Stimulated activated CD8-positive, alpha-beta memory T cell treated with anti-CD3 and anti-CD28 coated beads, Interleukin-7, amount 100 ng/mL, for 1 hour (primary cell): ENCODE results near the gene TAPT1.
"Not testable (repeated sequence)": the region's sequence is repeated elsewhere in the genome, so short reads cannot be mapped to it uniquely, and the experiment has no call there.

Experiments used
- DNase-seq, 2 donors: peaks; one replicate each; pipeline ENCODE4 v3.0.0-alpha.2; 2020; ENCODE audit warnings: low read depth in 2 of 2

The TAPT1 gene

GRCh38 chr4:16217300-16218051 lies 8.8 kb downstream of the TAPT1 start:
- no peak for DNase-seq

- no peak for DNase-seq
Measured at GRCh38 chr4:16213121-16213520, 13.2 kb downstream of the TAPT1 start.

DNA sequence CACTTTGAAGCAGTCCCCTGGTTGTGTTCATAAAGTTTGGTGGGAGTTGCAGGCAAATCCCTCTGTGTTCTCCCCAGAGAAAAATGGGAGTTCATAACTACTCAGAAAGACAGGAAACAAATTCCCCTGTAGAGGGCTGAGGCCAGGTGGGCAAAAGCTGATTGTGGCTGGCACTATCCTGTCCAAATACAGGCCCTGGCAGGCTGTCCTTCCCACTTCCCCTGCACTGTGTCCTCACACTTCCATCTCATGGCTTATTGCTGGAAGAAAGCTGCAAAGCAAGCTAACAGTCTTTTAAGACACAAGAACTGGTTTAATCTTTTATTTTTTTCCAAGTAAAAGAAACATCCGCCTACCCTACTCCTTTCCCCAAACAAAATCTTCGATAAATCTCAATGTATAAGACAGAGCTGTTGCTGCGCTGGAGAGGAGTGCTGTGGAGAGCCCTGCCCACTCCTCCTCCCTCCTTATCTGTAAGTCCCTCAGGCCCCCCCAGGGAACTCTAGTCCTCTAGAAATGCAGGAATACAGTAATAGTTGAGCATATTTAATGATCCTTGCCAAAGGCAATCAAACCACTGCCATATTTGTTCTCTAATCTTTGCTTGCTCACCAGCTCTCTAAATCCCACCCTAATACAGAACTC lies 14.0 kb downstream of the TAPT1 start:
- no peak for DNase-seq

DNA sequence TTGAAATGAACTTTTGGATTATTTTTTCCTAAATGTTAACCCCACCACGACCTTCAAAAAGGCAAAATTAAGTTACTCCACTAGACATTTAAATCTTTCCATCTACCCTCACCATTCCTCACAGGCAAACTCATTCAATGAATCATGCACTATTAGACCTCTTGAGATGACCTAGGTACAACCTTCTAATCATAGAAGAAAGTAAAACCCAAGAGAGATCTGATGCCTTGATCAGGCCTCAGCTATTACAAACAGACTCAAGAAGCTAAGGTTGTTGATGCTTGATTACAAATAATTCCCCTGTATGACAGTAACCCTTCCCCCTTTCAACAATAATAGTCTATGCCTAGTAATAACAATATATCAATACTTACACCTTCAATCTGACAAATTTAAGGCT lies 18.9 kb downstream of the TAPT1 start:
- no peak for DNase-seq

DNA sequence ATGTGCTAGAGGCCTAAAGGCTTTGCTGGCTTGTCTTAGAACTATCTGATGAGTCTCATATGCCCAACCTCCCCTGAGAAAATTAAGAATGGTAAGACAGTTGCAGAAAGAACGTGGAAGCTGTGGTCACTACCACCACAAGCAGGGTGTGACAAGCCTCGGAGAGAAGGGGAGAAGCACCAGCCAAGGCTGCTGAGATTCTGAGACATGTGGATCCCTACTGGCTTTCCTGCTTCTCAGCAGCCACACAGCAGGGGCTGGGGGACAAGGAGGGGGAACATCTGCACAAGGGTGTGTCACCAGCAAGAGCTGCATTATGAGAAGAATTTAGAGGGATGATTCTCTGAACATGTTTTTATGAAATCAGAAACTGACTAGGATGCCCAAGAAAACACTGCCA lies 19.4 kb downstream of the TAPT1 start:
- DNase-seq, result no peak

DNA sequence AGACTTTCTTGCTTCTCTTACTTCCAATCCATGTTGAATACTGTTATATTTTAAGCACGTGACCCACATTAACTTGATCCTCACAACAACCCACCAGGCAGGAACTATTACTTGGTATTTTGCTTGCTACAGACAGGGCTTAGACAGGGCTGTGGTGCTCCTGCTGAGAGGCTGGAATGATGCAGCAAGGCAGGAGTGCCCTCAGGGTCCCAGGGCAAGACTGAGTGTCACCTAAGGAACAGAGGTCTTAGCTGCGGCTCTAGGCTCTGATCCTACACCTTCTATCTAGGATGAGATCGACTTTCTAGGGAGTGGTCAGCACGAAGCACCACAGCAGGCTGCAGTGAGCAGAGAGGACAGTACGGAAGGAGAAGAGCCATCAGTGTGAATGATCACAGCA lies 20.0 kb downstream of the TAPT1 start:
- DNase-seq, result no peak

DNA sequence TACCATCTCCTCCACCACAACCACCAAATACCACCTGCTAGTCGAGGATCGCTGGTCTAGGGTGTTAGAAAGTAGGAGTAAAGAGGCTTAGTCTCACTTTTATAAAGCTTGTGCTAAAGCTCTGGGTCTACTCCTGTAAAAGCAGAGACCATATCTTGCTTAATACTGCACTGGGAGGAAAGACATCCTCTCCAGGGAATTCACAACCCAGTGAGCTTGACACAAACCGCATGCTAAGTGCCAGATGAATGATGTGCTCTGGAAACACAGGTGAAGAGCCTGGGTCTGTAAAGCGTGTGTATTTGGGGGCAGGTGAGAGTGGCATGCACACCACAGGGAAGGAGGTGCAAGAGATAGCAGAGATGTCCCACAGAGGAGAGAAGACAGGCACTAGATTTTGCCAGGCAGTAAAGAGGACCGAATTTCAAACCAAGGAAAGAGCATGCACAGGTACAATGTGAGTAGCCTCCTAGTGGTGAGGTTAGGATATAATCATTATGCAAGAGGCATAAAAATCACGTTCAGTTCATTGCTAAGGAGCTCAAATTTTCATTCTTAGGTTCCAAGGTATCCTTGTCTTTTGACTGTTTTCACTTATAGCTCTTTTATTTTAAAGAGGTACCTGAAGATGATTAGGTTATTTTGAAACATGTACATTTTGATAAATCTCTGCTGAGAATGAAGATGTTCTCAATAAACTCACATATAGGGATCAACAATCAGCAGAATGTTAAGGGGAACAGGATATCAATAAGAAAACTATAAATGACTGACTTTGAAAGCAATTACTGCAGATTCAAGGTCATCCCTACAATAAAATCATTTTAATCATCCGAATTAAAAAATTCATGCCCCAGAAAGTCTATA lies 20.7 kb downstream of the TAPT1 start:
- no peak for DNase-seq

- DNase-seq, result no peak
Measured at GRCh38 chr4:16204505-16204904, 21.8 kb downstream of the TAPT1 start.

DNA sequence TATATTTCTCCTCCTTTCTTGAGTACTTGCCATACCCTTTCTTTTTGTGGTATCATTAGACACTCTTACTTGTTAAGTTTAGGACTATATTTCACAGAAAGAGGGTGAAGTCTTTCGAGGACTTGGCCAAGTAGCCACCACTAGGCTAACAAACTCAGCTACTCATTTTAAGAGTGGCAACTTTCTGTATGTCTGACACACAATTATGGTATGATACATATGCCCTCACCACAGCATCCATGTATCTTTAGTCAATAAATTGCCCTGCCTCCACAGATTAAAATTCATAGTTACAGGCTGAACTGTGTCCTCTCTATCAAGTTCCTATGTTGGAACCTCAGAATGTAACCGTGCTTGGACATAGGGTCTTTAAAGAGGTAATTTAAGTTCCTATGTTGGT lies 23.2 kb downstream of the TAPT1 start:
- DNase-seq, result no peak

- DNase-seq, result no peak
Measured at GRCh38 chr4:16202598-16202997, 23.7 kb downstream of the TAPT1 start.

DNA sequence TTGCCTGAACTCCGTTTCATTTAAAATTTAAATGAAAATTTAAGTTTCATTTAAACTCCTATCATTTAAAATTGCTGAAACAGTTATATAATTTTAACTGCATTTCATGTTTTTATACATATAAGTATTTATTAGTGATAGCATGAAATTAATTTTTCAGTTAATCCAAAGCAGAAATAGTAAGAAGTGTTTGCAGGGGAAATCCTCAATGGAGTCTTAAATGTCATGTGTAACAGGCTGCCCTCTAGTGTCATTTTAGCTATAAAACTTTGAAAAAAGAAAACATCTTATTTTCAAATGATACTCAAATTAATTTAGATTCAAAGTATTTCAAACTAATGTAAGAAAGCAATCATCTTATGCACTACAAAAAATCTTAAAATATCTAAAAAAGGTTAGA lies 27.2 kb downstream of the TAPT1 start:
- no peak for DNase-seq

DNA sequence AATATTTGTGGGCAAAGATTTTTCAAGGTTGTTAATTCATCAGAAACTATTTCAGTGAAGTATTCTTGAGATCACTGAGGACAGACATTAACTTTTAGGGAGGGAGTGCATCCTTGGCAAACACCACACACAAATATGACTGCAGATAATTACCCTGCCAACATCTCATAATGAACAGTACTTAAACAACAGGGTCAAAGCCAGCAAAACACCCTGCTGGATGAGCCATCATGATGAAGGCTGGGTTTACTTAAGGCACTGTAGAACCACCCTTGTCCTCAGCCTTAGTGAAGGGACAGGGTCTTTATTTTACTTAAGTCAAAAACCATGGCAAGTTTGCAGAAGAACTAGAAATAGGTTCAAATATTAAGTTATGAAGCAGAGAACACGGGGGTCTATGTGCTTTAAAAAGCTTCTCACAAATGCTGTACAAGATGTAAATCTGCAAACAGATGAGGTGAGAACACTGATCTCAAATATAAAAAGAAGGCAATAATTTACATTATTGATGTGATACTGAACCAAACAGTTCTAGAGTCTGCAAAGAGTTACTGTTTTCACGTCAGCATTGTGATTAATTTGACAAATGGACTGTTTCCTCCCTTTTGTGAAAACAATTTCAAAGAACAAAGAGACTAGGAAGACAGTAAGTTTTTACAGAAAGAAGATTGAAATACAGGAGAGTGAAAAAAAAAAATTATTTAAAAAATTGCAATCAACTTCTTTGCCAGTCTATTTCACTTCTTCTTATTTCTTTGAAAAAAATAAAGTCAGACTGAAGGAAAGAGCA lies 28.2 kb downstream of the TAPT1 start:
- no peak for DNase-seq

GRCh38 chr4:16196482-16197393 lies 29.5 kb downstream of the TAPT1 start:
- DNase-seq, result no peak

DNA sequence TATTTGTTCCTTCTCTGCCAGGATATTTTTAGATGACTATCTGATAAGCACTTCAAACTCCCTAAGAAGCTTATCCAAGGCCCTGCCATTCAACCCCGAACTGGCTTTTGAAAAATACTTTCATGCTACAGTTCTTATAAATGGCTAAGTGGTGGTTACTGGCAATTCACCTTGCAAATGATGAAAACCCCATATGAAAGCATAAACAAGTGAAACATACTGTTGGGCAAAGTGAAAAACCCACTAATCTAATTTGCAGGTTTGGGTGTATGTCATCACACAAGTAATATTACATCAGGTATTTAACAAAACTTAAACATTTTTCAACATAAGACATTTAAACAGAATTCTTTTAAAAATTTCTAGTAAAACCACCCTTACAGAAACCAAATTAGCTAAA lies 31.1 kb downstream of the TAPT1 start:
- no peak for DNase-seq

DNA sequence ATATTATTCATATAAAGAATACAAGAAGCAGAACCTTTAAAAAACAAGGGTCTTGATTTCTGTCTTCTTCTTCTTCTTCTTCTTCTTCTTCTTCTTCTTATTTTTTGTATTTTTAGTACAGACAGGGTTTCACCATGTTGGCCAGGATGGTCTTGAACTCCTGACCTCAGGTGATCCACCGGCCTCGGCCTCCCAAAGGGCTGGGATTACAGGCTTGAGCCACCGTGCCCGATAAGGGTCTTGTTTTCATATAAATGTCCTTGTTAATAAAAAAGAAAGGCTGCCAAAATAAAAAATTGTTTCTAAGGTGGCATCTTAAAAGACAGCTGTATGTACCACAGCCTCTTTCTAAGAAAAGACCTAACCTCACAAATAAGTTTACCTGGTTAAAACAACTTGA lies 31.5 kb downstream of the TAPT1 start:
- DNase-seq, result not testable (repeated sequence)

DNA sequence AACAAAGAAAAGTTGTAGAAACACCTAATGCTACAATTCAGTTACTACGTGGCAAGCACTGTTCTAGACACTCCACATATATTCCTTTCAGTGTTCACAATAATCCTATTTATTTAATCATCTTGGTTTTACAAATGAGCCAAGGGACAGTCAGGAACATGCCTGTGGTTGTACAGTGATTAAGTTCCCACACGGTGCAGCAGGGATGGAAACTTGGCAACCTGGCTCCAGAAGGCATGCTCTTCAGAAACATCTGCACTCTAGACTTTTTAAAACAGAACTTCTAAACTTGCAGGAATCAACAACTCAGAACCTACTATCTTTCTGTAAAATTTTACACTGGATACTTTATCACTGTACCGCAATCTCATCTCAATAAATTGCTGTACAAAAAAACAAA lies 32.1 kb downstream of the TAPT1 start:
- DNase-seq, result no peak

DNA sequence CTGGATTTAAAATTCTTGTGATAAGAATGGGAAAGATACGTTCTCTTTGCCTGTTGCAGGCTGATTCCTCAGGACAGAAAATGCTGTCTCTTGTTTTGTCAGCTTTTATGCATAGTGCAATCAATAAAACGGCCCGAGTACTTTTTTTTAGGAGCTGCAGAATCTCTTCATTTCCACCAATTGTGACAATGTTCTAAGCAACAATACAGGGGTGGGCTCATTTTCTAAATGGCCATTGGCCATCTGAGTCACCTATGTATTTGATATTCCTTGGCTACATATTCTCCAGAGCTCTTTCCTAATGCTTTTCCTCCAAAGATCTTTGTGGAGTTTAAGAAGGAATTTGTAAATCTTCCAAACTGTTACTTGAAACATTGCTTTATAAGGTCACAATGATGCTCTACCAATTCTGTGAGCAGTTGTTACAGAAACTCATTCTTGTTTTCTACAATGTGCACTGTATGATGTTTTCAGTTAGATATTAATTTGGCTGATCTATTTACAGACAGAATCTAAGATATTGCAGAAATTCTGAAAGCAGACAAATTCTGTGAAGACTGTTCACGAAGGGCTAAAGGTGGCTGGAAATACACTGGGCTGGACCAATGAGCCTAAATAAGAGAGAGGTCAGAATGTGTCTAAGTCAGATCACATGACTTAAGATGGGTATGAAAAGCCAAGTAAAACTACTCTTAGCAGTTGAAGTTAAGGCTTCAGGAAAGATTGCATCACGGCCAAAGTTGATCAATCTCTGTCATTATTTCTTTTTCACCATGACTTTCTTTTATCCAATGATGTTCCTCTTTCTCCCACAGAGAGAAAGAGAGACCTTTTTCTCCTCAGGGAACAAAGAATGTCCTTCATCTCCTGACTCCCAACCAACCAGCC lies 33.4 kb downstream of the TAPT1 start:
- no peak for DNase-seq

- DNase-seq, result no peak
Measured at GRCh38 chr4:16192057-16192456, 34.2 kb downstream of the TAPT1 start.

DNA sequence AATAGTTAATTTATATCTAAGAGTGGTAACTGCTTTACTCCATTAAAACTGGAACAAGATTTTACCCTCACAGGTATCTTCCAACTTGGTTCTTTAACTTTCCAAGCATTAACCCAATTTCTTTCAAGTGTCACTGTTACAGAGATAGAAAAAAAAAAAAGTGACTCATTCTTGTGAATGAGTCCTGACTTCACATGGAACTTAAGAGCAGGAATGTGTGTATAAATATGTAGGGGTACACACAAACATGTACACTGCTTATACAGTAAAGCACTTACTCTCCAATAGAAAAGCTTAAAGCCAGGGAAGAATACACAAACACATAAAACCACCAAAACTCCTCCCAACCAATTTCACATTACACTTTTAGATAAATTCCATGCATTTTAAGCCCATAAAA lies 38.8 kb downstream of the TAPT1 start:
- DNase-seq, result no peak

DNA sequence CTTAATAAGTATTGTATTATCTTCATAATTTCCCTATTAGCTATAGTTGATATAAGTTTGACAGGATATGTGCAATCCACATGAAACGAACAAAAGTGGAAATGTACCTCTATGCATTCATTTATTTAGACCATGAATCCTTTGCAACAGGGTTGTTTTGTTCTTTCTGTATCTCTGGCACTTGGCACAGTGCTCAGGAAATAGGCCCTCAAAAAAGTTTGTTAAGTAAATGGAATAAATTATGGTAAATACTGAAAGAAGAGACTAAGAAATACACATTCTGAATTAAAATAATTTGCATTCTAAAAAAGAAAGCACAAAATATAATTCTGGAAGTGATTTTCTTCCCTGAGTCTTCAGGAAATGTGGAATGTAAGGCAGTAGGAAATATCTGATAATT lies 39.3 kb downstream of the TAPT1 start:
- DNase-seq, result no peak
